ENCODE results near the gene COQ8A.

DNA sequence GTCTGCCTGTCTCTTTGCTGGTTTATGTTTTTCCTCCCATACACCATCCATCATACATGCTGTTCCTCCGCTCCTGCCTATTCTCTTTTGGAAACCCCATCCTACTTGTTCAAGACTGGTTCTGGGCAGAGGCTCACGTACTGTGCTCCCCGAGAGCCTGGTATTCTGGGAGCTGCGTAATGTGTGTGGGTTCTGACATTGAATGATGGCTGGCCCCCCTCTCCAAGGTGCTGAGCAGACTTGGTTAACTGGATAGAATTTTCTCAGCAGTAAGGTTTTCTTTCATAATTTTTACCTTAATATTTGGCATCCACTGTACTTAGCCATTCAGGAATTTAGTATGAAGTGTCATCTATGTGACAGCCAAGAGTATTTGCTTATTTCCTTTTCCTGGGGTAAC is 26.6 kb downstream of the COQ8A start:
- no peak for TF ChIP-seq POLR2A (IDR thresholded peaks at IDR 0.05)
- TF ChIP-seq, protein P1, sequence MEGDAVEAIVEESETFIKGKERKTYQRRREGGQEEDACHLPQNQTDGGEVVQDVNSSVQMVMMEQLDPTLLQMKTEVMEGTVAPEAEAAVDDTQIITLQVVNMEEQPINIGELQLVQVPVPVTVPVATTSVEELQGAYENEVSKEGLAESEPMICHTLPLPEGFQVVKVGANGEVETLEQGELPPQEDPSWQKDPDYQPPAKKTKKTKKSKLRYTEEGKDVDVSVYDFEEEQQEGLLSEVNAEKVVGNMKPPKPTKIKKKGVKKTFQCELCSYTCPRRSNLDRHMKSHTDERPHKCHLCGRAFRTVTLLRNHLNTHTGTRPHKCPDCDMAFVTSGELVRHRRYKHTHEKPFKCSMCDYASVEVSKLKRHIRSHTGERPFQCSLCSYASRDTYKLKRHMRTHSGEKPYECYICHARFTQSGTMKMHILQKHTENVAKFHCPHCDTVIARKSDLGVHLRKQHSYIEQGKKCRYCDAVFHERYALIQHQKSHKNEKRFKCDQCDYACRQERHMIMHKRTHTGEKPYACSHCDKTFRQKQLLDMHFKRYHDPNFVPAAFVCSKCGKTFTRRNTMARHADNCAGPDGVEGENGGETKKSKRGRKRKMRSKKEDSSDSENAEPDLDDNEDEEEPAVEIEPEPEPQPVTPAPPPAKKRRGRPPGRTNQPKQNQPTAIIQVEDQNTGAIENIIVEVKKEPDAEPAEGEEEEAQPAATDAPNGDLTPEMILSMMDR (IDR thresholded peaks at IDR 0.05), result no peak
- TF ChIP-seq POLR2AphosphoS5 (IDR thresholded peaks at IDR 0.05), result no peak

All from prostate gland (tissue), 2 donors.